GM18909 (cell line): ENCODE data around the gene DLG2.

Source experiments
- ATAC-seq: cut with Tn5 transposase; IDR thresholded peaks from one replicate; pipeline ENCODE4 v1.9.1; 2021; ENCODE audit warnings: mild to moderate bottlenecking; ENCODE audit not compliant: unreplicated experiment, poor library complexity

Gene DLG2

DNA sequence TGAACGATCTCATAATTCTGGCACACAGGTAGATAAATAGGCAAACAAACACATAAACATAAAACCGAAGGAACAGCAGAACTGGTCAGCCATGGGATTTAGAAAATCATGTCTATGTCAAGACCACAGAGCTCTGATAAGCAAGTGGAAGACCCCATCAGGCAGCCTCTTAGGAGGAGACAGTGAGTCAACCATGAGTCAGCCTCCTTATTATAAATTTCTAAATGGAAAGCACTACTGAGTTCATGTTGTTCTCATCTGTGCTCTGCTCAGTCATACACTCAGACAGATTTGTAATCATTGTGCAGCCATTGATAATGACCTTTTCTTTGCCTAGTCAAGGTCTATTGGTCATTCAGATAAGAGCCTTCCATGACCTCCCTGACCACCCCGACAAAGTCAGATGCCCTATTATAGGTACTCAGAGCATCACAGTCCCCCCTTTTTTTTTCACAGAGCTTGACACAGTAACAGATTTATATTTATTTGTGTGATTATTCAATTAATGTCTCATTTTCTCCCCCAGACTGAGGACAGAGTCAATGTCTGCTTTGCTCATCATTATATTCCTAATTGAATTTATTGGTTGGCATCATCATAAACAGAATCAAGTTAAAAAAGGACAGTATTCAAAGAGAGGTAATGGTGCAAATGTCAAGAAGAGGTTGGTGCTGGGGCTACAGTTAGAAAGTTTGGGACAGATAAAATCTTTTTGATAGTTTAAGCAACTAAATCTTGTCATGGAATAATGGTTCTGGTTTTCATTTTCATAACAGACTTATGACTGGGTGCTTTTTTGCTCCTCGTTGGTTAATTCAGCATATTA, 1761.3 kb downstream of the DLG2 start:
- ATAC-seq: no peak

DNA sequence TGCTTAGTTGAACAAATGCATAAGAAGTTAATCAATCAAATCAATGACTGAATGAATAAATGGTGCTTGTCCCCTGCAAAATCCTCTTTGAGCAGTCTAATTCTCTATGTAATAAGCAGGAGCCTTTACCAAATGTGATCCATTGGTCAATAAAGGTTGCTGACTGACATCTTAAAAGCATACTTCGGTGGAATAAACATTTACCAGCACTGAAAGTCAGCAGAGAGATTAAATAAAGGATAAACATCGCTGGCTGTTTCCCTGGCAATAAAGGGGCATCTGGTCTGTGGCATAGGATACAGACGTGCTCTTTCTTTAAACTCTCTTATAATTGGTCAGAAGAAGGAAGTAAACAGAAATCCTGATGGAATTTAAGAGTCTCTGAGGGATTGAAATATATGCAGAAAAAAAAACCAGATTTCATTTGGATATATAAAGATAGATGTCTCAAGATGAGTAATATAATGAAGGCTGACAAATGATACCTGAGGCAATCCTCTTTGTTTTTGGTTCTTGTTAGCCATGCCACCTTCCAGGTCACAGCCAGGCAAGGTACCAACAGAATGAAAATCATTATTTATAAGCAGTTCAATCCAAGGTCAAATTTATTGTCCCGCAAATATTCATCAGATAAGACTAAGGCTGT, 1762.6 kb downstream of the DLG2 start:
- ATAC-seq: no peak

DNA sequence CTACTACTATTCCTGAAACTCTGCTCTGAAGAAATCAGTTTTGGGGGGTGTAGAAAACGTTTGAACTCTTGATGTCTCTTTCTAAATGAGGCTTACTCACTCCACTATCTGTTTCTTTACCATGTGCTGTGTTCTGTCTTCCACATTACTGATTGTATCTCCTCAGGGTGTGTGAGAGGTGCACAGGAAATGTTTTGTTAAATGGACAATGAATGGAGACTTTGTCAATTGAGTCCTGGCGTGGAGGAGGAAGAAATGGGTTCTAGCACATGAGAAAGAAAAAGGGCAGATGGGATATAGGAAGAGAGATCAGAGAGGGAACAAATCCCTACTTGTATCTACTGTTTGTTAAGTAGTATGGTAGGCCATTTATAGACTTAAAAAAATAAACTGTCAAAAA, 1763.9 kb downstream of the DLG2 start:
- no peak for ATAC-seq

DNA sequence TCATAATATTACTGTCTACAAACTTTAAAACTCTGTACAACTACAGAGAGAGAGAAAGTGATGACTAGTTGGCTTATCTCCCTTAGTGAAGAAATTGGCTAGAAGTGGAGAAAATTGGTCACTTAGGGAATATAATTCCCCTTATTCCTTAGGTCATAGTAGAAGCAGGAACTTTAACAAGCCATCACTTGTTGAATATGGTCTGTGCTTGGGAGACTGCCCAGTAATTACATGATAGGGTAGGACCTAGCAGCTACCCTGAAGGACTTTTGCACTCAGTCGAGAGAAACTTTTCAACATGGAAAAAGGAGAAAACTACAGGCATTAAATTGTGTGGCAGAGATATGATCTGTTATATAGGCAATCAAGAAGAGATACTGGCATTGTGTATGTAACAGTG, 1764.5 kb downstream of the DLG2 start:
- no peak for ATAC-seq

DNA sequence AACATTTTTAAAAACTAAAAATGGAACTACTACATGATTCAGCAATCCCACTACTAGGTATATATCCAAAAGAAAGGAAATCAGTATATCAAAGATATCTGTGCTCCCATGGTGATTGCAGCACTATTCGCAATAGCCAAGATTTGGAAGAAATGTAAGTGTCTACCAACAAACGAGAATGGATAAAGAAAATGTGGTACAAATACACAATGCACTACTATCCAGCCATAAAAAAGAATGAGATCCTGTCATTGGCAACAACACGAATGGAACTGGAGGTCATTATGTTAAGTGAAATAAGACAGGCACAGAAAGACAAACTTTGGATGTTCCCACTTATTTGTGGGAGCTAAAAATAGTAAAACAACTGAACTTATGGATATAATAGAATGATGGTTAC, 1765.1 kb downstream of the DLG2 start:
- ATAC-seq: no peak

DNA sequence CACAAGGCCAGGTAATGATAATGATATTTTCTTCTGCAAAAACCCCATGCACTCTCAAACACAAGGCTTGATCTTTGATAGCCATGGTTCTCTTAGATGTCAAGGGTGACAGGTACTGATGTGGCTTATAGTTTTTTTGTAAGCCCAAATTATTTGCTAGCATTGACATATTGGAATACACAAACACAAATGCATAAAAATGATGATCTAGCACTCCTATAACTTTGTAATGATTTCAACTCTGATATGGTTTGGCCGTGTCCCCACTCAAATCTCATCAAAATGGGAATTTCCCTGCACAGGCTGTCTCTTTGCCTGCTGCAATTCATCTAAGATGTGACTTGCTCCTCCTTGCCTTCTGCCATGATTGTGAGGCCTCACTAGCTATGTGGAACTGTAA, 1768.5 kb downstream of the DLG2 start:
- ATAC-seq: no peak

DNA sequence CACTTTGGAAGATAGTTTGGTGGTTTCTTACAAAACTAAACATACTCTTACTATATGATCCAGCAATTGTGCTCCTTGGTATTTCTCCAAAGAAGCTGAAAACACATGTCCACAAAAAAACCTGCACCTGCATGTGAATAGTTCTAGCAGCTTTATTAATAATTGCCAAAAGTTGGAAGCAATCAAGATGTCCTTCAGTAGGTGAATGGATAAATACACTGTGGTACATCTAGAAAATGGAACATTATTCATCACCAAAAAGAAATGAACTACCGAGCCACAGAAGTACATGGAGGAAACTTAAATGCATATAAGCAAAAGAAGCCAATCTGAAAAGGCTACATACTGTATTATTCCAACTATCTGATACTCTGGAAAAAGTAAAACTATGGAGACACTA, 1771.9 kb downstream of the DLG2 start:
- ATAC-seq: no peak

DNA sequence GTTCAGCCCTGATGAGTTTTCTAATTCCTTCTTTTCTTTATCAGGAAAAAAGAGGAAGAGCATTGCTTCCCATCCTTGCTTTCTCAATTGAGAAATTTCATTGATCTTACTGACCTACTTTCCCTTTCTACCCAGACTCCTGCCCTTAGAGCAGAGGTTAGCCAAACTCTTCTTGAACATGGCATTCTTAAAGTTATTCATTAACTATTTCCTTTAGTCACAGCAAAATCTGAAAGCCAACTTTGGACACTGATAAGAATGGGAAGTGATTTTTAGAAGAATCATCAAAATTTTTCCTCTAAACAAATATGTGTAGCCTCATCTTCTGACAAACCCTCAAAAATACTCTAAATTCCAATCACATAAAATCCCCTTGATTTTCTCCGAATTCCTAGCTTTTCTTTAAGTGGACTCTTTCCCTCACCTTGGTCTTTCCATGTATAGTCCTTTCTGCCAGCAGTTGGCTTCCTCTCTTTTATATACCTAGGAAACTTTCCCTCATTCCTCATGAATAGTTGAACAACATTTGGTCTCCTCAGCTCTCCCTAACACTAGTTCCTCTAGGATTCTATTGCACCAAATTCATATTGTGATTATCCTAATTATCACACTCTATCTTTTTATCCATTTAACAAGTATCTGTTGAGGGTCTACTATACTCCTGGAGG, 1774.2 kb downstream of the DLG2 start:
- no peak for ATAC-seq

DNA sequence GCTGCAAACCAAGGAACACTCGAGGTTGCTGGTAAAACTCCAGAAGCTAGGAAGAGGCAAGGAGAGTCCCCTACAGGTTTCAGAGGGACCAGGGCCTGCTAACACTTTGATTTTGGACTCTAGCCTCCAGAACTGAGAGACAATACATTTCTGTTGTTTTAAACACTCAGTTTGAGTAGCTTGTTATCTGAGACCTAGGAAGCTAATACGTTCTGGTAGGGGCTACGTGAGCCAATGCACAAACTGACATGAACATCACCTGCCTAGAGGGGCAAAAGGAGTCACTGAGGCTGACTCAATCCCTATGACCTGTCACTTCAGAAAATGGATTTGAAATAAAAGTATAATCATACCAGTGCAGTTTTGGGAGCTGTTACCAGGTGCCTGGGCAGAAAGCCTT, 1775.1 kb downstream of the DLG2 start:
- ATAC-seq: no peak

DNA sequence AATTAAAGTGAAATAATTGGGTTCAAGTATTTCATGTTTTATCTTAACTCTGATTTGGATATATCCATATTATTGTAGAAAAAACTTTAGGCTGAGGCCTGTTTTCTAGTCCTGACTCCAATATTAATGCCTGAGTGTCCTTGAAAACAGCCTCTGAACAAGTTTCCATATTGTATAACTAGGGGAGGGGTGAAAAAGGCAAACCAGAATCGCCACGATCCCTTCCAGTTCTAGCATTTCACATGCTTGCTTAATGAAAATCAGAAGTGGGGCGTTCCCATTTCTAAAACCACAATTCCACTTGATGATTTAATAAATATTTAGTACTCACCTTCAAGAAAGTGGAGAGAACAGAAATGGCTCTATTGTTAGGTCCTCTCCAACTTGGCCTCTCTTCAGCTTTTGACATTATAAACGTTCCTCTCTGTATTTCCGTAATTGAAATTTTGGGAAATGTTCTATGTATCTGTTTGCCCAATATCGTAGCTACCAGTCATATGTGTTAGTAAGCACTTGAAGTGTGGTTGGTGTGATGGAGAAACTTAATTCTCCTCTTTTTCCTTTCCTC, 1779.6 kb downstream of the DLG2 start:
- no peak for ATAC-seq

DNA sequence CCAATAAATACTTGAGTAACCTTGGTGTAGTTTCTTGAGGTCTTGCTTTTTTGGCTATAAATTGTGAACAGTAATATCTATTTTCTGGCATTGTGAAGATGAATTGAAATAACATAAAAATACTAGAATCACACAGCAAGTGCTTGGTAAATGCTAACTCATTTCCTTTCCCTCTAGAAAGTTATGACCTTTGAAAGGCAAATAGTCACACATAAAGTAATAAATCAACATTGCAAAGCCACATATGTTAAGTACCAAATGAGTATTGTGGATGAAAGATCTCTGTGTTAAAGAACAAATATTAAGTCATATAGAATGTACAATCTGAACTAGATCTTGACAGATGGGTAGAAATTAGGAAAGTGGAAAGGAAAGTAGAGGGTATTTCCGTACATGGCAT, 1781.3 kb downstream of the DLG2 start:
- ATAC-seq: no peak

DNA sequence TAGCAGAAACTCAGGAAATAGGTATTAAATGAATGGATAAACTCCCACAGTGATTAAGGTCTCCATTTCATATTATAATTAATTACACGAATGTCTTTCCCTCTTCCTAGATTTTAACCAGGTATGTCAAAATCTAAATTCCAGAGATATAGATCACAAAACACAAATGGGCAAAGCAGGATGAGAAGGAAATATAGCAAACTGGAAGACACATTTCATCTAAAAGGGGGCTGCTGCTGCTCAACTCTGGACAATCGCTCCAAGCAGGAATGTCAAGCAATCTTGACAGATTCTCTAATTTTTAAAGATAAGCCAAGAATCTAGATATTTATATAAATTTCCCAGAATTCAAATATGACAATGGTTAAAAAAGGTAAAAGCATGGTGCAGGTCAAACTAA, 1786.8 kb downstream of the DLG2 start:
- no peak for ATAC-seq

DNA sequence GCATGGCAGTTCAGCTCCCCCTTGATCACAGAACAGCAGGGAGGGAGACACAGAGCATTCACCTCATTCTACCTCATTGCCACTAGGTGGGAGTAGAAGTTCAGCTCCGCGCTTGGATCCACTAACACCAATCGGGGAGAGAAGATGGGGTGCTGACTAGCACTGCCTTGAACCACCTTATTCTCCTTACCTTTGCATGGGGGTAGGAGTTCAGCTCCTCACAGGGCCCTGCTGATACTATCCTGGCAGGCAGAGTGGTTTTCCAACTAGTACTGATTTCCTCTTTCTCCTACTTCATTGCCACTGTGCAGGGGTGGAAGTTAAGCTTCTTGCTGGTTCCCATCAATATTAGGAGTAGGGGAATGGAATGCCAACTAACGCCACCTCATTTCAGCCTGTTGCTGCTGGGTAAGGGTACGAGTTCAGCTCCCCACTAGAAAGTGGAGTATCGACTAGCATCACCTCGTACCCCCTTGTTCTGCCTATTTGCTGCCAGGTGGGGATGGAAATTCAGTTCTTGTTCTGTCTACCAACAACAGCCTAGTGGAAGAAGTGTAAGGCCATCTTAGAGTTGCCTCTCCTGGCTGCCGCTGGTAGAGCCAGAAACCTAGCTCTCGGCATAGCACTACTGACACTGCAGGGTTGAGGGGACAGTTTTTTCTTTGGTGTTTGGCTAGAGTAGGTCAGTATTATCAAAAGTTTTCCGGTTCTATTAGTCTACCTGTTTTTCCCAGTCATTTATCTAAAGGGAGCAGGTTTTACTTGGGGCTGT, 1790.1 kb downstream of the DLG2 start:
- peak; percentile 82 for ATAC-seq

DNA sequence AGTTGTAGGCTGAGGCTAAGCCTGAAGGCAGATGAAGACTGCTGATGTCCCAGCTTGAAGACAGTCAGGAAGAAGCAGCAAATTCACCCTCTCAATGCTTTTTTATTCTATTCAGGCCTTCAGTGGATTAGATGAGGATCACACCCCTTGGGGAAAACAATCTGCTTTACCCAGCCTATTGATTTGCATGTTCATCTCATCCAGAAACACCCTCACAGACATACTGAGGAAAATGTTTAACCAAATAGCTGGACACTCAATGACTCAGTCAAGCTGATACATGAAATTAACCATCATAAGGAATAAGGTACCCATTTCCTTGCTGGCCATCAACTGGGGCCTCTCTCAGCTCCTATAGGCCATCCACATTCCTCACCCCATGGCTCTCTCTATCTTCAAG, 1791.1 kb downstream of the DLG2 start:
- no peak for ATAC-seq

DNA sequence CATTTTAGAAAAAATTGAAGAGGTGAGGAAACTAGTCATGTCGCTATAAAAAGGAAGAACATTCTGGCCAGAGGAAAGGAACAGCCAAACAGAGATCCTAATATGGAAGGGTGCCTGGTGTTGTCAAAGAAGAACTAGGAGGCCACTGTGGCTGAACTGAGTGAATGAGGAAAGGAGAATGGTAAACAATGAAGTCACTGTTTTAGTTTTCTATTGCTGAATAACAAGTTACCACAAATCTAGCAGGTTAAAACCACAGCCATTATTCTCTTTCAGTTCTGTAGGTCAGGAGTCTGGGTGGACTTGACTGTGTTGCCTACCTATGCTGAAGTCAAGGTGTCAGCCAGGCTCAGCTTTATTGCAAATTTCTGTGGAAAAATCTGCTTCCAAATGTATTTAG, 1791.7 kb downstream of the DLG2 start:
- ATAC-seq: peak; percentile 85

DNA sequence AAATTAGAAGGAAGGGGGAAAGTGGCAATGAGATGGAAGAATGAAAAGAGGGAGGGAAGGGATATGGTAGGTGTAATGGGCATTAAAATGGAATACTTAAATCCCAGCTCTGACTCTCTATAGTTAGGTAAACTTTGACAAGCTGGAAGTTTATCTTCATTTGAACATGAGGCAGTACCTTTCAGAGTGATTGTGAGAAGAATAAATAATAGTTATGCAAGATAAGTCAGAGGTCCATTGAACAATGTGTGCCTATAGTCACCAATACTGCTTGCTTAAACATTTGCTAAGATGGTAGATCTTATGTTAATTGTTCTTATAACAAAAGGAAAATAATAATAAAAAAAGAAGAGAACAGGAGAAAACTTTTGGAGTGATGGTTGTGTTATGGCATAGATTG, 1795.2 kb downstream of the DLG2 start:
- ATAC-seq: no peak

DNA sequence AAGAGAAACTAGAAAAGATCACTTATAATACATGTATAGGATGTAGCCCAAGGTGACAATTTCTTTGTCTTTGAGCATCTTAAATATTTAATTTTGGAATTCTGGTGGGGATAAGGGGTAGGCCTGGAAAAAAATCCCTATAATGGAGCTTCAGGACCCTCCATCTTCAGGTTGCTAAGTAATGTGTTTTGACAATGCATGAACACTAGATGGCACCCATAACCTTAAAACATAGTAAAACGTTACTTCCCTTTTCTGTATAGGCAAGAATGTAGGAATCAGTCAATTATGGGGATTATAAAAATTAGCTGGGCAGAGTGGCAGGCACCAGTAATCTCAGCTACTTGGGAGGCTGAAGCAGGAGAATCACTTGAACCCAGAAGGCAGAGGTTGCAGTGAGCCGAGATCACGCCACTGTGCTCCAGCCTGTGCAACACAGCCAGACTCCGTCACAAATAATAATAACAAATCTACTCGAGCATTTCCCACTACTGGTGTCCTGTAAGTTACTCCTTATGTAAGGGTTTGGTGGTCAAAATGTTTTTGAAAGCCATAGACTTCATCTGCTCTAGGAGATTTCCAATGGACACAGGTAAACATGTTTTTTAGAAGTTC, 1799.1 kb downstream of the DLG2 start:
- ATAC-seq: peak; percentile 83

DNA sequence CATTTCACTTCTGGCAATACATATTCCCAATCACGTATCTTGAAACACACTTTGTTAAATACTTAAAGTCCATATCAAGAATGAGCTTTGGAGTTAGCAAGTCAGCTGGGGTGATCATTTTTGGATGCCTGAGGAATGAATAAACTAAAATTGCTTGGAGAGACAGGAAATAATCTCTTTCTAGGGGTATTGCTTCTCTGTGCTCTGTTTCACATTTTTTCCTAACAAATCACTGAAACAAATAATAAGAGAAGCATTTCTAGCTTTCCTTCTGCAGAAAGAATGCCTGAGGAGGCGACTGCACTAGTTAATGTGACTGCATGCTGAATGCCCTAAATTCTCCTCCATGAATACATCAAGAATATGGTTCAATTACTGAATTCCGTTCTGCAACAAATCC, 1799.6 kb downstream of the DLG2 start:
- no peak for ATAC-seq

DNA sequence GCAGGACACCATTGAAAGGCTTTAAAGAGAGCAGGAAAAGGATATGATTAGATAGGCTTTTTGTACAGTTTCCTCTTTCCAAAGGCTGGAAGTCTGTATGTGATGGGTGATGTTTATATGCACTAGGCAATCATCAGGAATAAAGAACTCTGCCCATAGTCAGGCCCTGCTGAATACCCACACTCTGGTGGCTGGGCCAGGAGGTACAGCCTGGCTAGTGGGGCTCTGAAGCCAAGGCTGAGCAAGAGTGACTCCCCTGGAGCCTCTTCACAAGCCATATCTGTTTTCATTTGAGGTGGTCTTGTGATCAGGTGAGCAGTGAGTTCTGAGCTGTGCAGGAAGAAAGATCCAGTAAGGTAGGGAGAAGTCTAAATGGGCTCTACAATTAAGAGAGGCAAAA, 1801.1 kb downstream of the DLG2 start:
- no peak for ATAC-seq

DNA sequence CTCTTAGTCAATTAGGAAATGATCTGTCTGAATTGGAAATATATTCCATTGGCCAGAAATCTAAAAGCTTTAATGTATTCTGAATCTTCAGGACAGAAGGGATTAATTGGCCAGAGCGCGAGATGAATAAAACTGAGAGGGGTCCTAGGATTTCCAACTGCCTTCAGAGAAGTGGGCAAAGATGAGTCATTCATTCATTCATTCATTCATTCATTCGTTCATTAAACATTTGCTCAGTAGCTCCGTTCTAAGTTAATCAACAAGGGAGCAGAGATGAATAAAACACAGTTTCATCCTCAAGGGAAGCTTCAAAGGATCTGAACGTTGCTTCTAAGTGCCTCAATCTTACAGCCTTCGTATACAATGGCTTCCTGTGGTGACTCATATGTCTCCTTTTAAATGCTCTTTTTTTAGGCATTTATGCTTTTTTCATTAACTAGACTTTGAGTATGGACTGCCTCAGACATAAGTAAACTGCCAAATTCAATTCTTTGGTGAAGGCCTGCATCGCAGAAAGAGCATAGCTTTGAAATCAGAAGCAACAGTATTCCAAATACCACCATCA, 1803.6 kb downstream of the DLG2 start:
- ATAC-seq: no peak
